ENCODE data around the gene CHKA. TPM values are rescaled to one million over a fixed set of nuclear protein-coding genes. Genes with fewer than 3 reads are reported as not detected.

Gene CHKA
- total RNA-seq, 1 donor from 2014 or later: 46.7 TPM

DNA sequence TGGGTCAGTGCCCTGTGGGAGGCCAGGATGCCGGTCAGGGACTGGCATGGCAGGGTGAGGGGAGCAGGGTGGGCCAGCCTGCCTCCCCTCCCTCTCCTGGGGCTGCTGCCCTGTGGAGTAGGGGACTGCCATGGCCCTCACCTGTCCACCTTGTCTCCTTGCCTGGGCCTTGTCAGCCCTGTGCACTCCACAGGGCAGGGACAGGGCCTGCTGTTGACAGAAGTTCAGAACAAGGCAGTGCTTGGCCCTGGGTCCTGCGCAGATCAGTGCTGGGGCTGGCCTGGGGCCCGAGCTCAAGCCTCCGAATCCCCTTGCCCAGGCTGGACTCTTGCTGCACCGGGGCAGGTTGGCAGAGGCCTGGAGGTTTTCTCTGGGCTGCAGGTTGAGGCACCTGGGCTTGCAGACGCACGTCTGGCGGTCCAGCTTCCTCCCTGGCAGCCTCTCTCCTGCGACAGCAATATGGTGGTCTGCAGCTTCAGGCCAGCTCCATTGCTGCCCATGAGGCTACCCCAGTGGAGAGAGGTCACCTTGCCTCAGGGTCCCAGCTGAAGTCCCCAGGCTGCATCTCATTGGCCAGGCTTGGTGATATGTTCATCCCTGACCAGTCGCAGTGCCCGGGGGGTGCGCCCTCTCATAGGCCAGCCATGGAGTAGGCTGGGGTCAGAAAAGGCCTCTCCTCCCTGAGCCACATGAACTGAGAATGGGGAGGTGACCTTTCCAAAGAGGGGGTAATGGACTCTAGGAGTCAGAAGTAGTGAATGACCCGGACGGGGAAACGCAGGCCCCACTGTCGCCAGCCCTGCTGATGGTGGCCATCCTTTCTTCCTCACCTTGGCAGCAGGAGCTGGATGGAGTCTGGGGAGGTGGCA, 21.5 kb upstream of the CHKA start:
- no peaks in the 10 kb centered on the region for H3K27me3 Mint-ChIP-seq
- peaks cover 18% of the 10 kb centered on the region for H3K4me1 Mint-ChIP-seq (ENCODE audit: unreplicated experiment)
- DNase-seq (ENCODE audit: extremely low spot score, unreplicated experiment): no peak
- TF ChIP-seq, protein P1, sequence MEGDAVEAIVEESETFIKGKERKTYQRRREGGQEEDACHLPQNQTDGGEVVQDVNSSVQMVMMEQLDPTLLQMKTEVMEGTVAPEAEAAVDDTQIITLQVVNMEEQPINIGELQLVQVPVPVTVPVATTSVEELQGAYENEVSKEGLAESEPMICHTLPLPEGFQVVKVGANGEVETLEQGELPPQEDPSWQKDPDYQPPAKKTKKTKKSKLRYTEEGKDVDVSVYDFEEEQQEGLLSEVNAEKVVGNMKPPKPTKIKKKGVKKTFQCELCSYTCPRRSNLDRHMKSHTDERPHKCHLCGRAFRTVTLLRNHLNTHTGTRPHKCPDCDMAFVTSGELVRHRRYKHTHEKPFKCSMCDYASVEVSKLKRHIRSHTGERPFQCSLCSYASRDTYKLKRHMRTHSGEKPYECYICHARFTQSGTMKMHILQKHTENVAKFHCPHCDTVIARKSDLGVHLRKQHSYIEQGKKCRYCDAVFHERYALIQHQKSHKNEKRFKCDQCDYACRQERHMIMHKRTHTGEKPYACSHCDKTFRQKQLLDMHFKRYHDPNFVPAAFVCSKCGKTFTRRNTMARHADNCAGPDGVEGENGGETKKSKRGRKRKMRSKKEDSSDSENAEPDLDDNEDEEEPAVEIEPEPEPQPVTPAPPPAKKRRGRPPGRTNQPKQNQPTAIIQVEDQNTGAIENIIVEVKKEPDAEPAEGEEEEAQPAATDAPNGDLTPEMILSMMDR (conservative IDR thresholded peaks at IDR 0.05): no peak
- H3K27ac Mint-ChIP-seq: no peak overlapping the region
- no peak overlapping the region for H3K4me3 Mint-ChIP-seq
- no peaks in the 10 kb centered on the region for H3K9me3 Mint-ChIP-seq
- no peaks in the 10 kb centered on the region for H3K36me3 Mint-ChIP-seq

DNA sequence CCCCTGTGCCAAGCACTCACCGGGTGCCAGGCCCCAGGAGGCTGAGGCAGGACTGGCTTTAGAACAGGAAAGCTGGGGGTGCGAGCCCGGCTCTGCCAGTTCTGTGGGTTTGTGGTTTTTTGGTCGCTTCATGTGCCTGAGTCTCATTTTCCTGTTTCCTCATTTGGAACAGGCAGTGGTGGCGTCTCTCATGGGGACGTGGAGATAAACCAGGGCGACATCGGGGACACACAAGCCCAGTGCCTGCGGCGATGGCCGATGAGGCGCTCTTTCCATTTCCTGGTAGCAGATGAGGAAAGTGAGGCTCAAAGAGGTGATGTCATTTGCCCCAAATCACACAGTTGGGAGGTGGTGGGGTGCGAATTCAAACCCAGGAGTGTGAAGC, 20.8 kb upstream of the CHKA start:
- no peaks in the 10 kb centered on the region for H3K36me3 Mint-ChIP-seq
- TF ChIP-seq, protein P1 (conservative IDR thresholded peaks at IDR 0.05): no peak
- H3K9me3 Mint-ChIP-seq: no peaks in the 10 kb centered on the region
- H3K27ac Mint-ChIP-seq: no peak overlapping the region
- H3K27me3 Mint-ChIP-seq: no peaks in the 10 kb centered on the region
- no peak for DNase-seq (ENCODE audit: extremely low spot score, unreplicated experiment)
- no peak overlapping the region for H3K4me3 Mint-ChIP-seq
- H3K4me1 Mint-ChIP-seq (ENCODE audit: unreplicated experiment): peaks cover 14% of the 10 kb centered on the region

DNA sequence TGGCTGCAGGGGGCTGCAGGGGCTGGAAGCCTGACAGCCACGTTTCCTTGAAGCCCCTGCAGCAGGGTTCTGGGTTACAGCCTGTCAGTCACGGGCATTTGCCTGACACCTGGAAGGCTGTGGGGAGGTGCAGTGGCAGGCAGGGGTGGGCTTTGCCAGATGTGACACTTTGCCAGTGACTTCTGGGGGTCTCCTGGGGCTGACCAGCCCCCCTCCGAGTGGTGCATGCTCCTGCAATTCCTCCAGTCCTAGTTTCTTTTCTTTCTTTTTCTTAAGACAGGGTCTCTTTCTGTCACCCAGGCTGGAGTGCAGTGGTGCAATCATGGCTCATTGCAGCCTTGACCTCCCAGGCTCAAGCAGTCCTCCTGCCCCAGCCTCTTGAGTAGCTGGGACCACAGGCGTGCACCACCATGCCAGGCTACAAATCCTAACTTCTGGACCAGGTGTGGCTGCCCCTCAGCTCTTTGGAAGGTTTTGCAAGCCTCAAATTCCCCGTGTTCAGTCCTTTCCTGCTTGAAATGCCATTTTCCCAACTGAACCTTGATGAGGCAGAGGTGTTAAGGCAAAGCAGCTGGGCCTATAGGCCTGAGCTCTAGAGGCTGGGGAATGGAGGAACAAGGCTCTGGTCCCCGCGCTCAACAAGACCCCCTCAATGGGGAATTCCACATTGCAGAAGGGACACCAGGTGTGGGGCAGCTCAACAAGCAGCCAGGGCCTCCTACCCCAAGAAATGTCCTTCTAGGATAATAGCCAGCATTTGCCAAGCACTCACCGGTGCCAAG, 20.2 kb upstream of the CHKA start:
- Mint-ChIP-seq H3K27me3 (no peaks in the 10 kb centered on the region), H3K36me3 (no peaks in the 10 kb centered on the region), H3K4me3 (no peak overlapping the region), H3K27ac (no peak overlapping the region), H3K4me1 (ENCODE audit: unreplicated experiment) (peaks cover 14% of the 10 kb centered on the region), H3K9me3 (no peaks in the 10 kb centered on the region)
- TF ChIP-seq, protein P1 (conservative IDR thresholded peaks at IDR 0.05): no peak
- DNase-seq (ENCODE audit: extremely low spot score, unreplicated experiment): no peak

DNA sequence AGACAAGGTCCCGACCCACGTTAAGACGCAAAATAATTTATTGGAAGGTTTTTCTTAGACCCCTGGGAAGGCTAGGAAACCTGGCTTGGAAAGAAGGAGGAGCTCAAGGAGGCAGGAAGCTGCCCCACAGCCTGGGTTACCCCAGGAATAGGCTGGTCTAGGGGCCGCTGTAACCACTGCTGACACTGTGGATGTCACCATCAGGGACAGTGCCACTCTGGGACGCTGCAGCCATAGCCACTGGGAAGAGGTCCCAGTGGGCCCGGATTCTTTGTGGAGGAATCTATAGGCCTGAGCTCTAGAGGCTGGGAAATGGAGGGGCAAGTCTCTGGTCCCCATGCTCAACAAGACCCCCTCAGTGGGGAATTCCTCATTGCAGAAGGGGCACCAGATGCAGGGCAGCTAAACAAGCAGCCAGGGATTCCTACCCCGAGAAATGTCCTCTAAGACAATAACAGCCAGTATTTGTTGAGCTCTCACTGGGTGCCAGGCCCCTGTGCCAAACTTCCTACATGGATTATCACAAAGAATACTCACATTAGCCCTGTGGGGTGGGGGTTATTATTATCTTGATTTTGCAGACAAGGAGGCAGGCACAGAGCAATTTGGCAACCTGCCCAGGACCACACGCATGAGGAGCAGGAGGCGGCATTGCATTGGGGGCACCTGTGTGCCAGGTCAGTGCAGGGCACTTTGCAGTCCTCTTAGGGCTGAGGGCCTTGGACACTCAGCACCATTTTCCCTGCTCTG, 19.5 kb upstream of the CHKA start:
- Mint-ChIP-seq H3K27ac (no peak overlapping the region), H3K4me3 (no peak overlapping the region), H3K9me3 (no peaks in the 10 kb centered on the region), H3K27me3 (no peaks in the 10 kb centered on the region), H3K4me1 (ENCODE audit: unreplicated experiment) (peaks cover 14% of the 10 kb centered on the region), H3K36me3 (no peaks in the 10 kb centered on the region)
- no peak for DNase-seq (ENCODE audit: extremely low spot score, unreplicated experiment)
- TF ChIP-seq, protein P1 (conservative IDR thresholded peaks at IDR 0.05): no peak

DNA sequence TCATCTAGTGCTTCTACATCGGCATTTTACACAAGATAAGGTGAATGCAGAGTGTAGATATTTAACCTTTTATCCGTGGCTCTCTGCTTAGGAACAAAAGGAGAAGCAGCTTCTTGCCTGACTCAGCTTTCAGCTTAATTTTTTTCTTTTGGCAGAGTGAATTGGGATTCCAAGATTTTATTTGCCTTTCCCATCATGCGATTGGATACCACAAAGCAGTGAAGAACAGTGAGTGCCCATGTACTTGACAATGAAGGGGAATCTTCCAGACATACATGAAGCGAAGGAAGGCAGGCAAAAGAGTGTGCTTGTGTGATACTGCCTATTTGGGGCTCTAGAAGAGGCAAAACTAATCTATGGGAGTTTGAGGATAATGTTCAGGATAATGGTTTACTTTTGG, 17.0 kb upstream of the CHKA start:
- H3K27me3 Mint-ChIP-seq: no peaks in the 10 kb centered on the region
- peaks cover 5% of the 10 kb centered on the region for H3K9me3 Mint-ChIP-seq
- H3K4me3 Mint-ChIP-seq: no peak overlapping the region
- peaks cover 7% of the 10 kb centered on the region for H3K36me3 Mint-ChIP-seq
- peak overlapping the region; percentile 76 for H3K27ac Mint-ChIP-seq
- H3K4me1 Mint-ChIP-seq (ENCODE audit: unreplicated experiment): peaks cover 14% of the 10 kb centered on the region
- TF ChIP-seq, protein P1 (conservative IDR thresholded peaks at IDR 0.05): no peak
- no peak for DNase-seq (ENCODE audit: extremely low spot score, unreplicated experiment)

Measured in type B pancreatic cell (in vitro differentiated cells).